HL-60 (cell line): ENCODE data around the gene ALK.

Experiments used
- DNase-seq, 2 experiments: peaks; one replicate each; pipeline ENCODE4 v3.0.0-alpha.2; 2010 to 2020; ENCODE audit warnings: low read depth in 1 of 2, low spot score in 1 of 2
- H3K27ac ChIP-seq: fragments of 250-450 bp; sonication (Bioruptor Pico); replicated peaks from 2 replicates; pipeline ENCODE4 v1.5.1; 2020; ENCODE audit warnings: mild to moderate bottlenecking, moderate library complexity
- H3K27me3 ChIP-seq: fragments of 250-450 bp; sonication (Bioruptor Pico); 2 replicates; pipeline ENCODE4 v1.5.1; 2021; ENCODE audit warnings: mild to moderate bottlenecking, moderate library complexity; ENCODE audit not compliant: insufficient read depth, poor library complexity, severe bottlenecking
- H3K4me3 ChIP-seq: replicated peaks from 2 replicates; pipeline ENCODE4 v1.5.1; 2011; ENCODE audit warnings: mild to moderate bottlenecking, control low read depth, low read length; ENCODE audit not compliant: insufficient read depth
- CTCF ChIP-seq: IDR thresholded peaks from one replicate; pipeline ENCODE4 v1.5.1; 2011; ENCODE audit warnings: low read length, control low read depth, inconsistent platforms; ENCODE audit not compliant: insufficient read depth
- GABPA ChIP-seq: IDR thresholded peaks from 2 replicates; pipeline ENCODE4 v1.6.1; 2012; ENCODE audit warnings: low read depth
- POLR2AphosphoS5 ChIP-seq: IDR thresholded peaks from 2 replicates; pipeline ENCODE4 v1.6.1; 2012; ENCODE audit warnings: low read depth
- REST ChIP-seq: IDR thresholded peaks from 2 replicates; pipeline ENCODE4 v1.6.1; 2012; ENCODE audit warnings: low read depth; ENCODE audit not compliant: insufficient replicate concordance
- SPI1 ChIP-seq: IDR thresholded peaks from 2 replicates; pipeline ENCODE4 v1.6.1; 2012; ENCODE audit warnings: low read depth, mild to moderate bottlenecking, borderline replicate concordance

ALK gene

DNA sequence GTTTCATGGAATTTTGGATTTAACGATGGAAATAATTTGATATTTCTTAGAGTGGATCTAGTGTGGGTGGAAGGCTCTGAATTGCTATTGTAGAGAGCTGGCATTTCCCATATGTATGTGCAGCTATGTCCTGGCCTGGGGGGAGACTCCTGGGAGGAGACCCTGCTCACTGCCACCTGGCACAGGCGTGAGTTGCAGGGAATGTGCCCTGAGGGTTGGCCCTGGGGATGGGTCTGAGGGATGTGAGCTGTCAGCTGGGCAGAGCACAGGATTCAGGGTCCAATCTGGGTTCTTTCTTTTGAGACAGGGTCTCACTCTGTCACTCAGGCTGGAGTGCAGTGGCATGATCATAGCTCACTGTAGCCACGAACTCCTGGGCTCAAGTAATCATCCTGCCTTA, 686.0 kb downstream of the ALK start:
- no peak overlapping the region for H3K27ac ChIP-seq
- DNase-seq: no peak

DNA sequence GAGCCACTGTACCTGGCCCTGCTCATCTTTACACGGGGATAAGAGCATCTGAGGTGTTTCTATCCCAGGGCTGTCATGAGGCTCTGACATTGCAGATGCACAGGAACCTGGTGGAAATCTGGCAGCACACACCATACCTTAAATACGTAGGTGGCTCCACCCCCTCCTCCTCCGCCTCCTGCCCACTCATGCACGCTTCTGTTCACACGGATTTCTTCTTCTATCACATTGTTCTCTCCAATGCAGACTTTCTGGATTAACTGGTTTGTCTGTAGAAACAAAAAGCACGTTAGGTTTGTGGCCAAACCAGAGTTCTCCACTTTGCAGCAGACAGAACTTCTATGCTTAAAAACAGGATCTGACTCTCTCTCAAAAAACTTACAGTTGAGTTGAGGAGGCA, 688.0 kb downstream of the ALK start:
- no peak overlapping the region for H3K27ac ChIP-seq
- no peak overlapping the region for H3K4me3 ChIP-seq
- no peak for TF ChIP-seq GABPA
- no peak for TF ChIP-seq SPI1
- TF ChIP-seq REST: no peak
- no peak for TF ChIP-seq POLR2AphosphoS5
- TF ChIP-seq CTCF: no peak
- H3K27me3 ChIP-seq: peaks cover 2% of the 10 kb centered on the region
- DNase-seq: no peak

More for the DNA sequence above, 686.0 kb downstream of the ALK start:
- TF ChIP-seq SPI1 (no peak), REST (no peak), POLR2AphosphoS5 (no peak), GABPA (no peak), CTCF (no peak)
- peaks cover 2% of the 10 kb centered on the region for H3K27me3 ChIP-seq
- H3K4me3 ChIP-seq: no peak overlapping the region

DNA sequence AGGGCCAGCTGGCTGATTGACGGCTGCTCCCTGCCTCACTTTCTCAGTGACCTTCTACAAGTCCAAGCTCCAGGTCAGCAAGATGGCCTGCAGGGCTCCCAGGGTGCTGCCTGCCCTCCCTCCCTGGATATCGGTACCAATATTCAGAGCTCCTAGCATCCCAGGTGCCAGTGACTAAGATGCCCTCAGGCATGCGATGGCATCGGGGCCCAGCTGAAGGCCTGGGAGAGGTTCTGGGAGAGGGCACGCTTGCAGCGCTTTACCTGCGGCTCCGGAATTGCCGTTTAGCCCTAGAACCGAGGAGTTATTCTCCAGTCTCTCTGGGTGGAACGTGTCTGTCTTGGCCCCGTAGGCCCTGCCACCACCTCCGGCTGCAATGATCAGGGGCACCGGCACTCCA, 689.3 kb downstream of the ALK start:
- no peak for TF ChIP-seq SPI1
- TF ChIP-seq GABPA: no peak
- no peak for TF ChIP-seq CTCF
- TF ChIP-seq REST: no peak
- TF ChIP-seq POLR2AphosphoS5: no peak
- Histone ChIP-seq H3K4me3 (no peak overlapping the region), H3K27me3 (no peaks in the 10 kb centered on the region), H3K27ac (no peak overlapping the region)
- DNase-seq: no peak
